Femur (tissue), 1 donor: Measurements from ENCODE around the gene GRIA4.

Source experiments
- DNase-seq: peaks from one replicate; pipeline ENCODE4 v3.0.0-alpha.2; 2017

The GRIA4 gene

GRCh38 chr11:105790840-105791239, 181.0 kb downstream of the GRIA4 start:
- DNase-seq, result no peak

- DNase-seq, result no peak
These were observed 183.2 kb downstream of the GRIA4 start for GRCh38 chr11:105793092-105793491.

- no peak for DNase-seq
These were observed 189.4 kb downstream of the GRIA4 start for GRCh38 chr11:105799263-105799662.

GRCh38 chr11:105799728-105800462, 190.0 kb downstream of the GRIA4 start:
- no peak for DNase-seq

- DNase-seq, result no peak
These were observed 192.5 kb downstream of the GRIA4 start for GRCh38 chr11:105802390-105802789.

- DNase-seq, result no peak
These were observed 201.4 kb downstream of the GRIA4 start for GRCh38 chr11:105811242-105811641.

- no peak for DNase-seq
These were observed 211.5 kb downstream of the GRIA4 start for GRCh38 chr11:105821372-105821771.

- DNase-seq, result no peak
These were observed 211.9 kb downstream of the GRIA4 start for GRCh38 chr11:105821781-105822180.

GRCh38 chr11:105823495-105824033, 213.7 kb downstream of the GRIA4 start:
- no peak for DNase-seq

GRCh38 chr11:105824457-105825013, 214.7 kb downstream of the GRIA4 start:
- DNase-seq, result no peak

- DNase-seq, result no peak
These were observed 215.3 kb downstream of the GRIA4 start for GRCh38 chr11:105825141-105825540.

GRCh38 chr11:105827906-105828305, 218.0 kb downstream of the GRIA4 start:
- no peak for DNase-seq

- DNase-seq, result no peak
These were observed 219.2 kb downstream of the GRIA4 start for GRCh38 chr11:105829084-105829483.

- DNase-seq, result no peak
These were observed 224.6 kb downstream of the GRIA4 start for GRCh38 chr11:105834461-105834860.

- DNase-seq, result no peak
These were observed 229.0 kb downstream of the GRIA4 start for GRCh38 chr11:105838668-105839384.

- no peak for DNase-seq
These were observed 230.5 kb downstream of the GRIA4 start for GRCh38 chr11:105840391-105840790.

GRCh38 chr11:105852403-105852802, 242.5 kb downstream of the GRIA4 start:
- DNase-seq, result no peak

- DNase-seq, result no peak
These were observed 244.4 kb downstream of the GRIA4 start for GRCh38 chr11:105854269-105854668.

- DNase-seq, result no peak
These were observed 247.1 kb downstream of the GRIA4 start for GRCh38 chr11:105856954-105857353.

- DNase-seq, result no peak
These were observed 247.9 kb downstream of the GRIA4 start for GRCh38 chr11:105857728-105858127.

GRCh38 chr11:105858841-105859240, 249.0 kb downstream of the GRIA4 start:
- DNase-seq, result no peak

- DNase-seq, result no peak
These were observed 250.2 kb downstream of the GRIA4 start for GRCh38 chr11:105860105-105860504.

- DNase-seq, result no peak
These were observed 251.4 kb downstream of the GRIA4 start for GRCh38 chr11:105861225-105861624.
